ENCODE results near the gene ITPRID2.

- TF ChIP-seq EP300 (IDR thresholded peaks at IDR 0.05) (no peak), CTCF (IDR thresholded peaks at IDR 0.05) (no peak), POLR2A (IDR thresholded peaks at IDR 0.05) (no peak), POLR2AphosphoS5 (IDR thresholded peaks at IDR 0.05) (no peak)
Observed at GRCh38 chr2:181872178-181872577, 19.4 kb upstream of the ITPRID2 start.
